GM21515 (cell line): ENCODE data around the gene TMEM161A.
A peak's percentile ranks its signal among the peaks of the same experiment; 100 is the strongest.
"Not testable (repeated sequence)": the region's sequence is repeated elsewhere in the genome, so short reads cannot be mapped to it uniquely, and the experiment has no call there.

Experiments
- ATAC-seq: cut with Tn5 transposase; IDR thresholded peaks from one replicate; pipeline ENCODE4 v1.9.1; 2021; ENCODE audit not compliant: unreplicated experiment

Gene TMEM161A

DNA sequence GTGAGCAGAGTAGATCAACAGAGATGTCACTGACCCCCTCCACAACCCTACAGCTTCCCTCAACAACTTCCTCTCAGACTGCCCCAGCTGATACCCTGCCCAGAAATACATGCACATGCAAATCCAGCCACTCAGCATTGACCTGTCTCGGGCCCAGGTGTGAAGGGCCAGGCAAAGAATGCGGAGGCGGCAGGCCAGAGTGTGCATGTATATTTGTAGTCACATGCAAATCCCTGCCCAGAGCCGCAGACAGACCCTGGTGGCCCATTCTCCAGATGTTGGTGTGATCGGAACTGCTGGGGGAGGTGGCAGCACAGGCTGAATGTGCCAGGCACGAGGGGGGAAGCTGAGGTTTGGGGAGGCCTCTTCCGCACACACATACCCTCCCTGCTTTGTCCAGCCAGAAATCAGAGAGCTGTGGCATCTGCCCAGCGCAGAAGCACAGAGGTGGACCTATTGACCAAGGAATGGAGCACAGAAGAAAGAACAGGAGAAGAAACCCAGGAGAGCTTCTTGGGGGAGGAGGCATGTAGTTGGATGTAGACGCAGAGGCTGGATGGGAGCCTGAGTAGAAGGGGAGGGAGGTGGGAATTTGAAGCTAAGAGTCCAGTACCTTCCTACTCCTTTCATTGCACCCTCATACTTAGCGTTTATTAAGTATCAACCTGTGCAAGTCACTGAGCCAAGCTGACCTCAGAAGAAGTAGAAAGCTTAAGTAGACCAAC lies 17.4 kb upstream of the TMEM161A start:
- peak; percentile 68 for ATAC-seq

DNA sequence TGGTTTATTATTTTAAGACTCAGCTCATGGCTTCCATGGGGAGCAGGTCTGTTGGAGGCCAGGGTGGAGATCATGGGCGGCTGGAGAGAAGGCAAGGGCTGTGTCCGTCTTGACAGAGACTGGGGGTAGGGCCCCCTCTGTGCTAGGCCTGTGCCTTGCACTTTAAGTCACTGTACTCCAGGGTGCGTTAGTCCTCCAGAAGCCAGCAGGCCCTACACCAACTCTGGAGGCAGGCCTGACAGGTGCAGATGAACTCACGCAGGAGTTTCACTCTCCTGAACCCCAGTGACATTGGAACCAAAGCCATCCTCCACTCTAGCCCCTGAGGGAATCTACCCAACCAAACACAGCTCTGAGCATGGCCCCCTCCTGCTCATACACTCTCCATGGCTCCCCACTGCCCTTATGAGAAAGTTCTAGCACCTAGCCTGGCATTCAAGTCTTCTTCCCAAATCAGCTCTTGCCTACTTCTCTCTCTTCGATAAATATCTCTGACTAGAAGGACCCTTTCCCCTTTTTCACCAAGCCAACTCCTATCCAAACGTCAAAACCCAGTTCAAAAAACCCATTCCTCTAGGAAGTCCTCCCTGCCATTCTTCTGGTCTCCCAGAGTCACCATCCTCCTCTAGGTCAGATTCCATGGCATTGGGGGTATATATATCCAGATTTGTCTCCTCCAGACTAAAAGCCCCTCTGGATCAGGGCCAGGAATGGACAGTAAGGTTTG lies 16.7 kb upstream of the TMEM161A start:
- ATAC-seq, result no peak

DNA sequence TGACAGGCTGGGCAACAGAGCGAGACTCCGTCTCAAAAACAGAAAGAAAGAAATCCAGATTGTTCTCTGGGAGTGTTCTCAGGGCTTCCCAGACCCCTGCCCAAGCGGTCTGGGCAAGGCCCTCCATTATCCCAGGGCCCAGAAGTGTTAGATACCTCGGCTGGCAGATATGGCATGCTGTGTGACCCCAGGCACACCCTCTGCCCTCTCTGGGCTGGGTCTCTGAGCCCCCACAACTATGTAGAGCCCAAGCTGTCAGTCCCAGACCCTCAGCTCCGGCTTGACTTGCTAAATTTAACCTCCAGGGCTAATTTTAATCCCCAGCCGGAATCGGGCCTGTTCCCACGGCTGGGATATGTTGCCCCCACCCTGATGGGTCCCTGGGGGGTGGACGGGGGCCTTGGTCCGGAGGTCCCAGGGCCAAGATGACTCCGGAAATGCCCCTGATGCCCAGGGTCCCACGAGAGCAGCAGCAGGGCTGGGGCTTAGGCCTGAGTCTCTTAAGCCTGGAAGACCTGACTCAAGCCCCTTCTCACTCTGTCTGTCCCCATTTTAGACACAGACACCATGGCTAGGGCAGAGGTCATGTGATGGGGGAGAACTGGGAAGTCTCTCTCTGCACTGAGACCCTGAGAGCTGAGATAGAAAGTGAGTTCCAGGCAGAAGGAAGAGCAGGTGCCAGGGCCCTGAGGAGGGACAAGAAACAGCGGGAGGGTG lies 14.5 kb upstream of the TMEM161A start:
- ATAC-seq, result no peak

DNA sequence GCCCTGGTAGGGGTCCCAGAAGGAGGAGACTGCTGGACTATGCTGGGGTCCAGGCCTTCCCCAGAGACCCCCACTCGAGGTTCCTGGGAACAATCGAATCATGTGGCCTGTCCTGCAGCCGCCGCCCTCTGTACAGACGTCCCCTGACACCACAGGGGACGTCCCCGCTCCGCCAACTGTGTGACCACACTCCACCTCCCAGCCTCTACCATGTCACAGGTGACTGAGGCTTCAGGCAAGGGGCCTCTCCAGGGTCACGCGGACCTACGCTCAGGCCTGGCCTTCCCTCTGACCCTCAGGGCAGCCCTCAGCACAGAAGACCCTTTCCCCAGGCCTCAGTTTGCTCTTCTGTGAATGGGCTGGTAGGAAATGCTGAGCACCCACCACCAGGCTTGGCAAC lies 13.1 kb upstream of the TMEM161A start:
- no peak for ATAC-seq

DNA sequence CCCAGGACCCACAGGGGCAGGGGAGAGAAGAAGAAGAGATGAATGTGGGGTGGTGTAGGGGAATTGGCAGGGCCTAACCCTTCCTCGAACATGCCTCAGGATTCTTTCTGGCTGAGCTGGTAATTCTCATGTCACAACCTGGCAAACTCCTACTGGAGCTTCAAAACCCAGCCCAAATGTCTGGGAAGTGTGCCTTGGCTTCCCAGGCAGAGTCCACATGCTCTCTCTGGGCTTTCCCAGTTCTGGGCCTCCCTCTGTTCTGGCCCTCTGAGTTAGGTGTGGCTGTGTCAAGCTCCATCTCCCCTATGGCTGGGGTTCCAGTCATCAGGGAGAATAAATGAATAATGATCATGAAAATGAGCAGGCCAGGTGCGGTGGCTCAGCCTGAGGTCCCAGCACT lies 11.2 kb upstream of the TMEM161A start:
- no peak for ATAC-seq

DNA sequence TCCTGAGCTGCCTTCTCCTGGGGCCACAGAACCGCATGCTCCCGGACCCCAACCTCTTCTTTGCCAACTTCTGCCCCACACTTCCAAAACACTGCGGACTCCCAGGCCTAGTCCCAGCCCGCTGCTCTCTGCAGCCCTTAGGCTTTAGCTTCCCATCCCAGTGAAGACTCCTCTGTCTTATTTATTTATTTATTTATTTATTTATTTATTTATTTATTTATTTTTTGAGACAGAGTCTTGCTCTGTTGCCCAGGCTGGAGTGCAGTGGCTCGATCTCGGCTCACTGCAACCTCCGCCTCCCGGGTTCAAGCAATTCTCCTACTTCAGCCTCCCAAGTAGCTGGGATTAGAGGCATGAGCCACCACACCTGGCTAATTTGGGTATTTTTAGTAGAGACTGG lies 10.2 kb upstream of the TMEM161A start:
- not testable (repeated sequence) for ATAC-seq

DNA sequence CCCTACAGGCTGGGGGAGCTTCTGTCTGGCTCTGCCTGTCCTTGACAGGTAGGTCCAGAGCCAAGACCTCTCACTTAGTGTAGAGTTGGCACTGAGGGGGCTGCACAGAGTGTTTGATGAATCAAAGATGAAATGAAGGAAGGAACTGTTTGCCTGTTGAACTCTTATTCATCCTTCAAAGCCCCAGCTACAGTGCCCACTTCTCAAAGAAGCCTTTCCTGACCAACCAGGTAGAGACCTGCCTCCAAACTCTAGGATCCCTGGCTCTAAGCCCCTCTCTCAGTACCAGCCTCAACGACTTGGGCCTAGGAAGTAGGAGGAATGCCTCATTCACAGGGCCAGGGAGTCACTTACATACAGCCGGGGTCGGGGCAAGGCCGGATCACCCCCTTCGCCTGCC lies 9.1 kb upstream of the TMEM161A start:
- ATAC-seq, result no peak

DNA sequence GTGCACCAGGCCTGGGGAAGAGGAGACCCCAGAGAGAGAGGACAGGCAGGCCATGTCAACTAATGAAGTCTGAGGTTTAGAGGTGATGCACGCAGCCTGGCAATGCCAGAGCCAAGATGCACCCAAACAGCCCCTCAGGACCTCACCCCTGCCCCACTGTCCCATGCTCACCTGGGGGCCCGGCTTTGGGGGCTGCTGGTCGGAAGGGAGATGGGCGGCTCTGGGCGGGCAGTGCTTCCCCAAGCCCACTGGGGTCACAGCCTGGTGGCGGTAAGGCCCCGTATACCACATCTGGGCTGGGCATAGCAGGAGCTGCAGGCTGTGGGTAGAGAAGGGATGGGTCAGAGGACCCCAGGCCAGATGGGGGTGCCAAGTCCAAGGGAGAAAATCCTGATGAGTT lies 8.6 kb upstream of the TMEM161A start:
- no peak for ATAC-seq

DNA sequence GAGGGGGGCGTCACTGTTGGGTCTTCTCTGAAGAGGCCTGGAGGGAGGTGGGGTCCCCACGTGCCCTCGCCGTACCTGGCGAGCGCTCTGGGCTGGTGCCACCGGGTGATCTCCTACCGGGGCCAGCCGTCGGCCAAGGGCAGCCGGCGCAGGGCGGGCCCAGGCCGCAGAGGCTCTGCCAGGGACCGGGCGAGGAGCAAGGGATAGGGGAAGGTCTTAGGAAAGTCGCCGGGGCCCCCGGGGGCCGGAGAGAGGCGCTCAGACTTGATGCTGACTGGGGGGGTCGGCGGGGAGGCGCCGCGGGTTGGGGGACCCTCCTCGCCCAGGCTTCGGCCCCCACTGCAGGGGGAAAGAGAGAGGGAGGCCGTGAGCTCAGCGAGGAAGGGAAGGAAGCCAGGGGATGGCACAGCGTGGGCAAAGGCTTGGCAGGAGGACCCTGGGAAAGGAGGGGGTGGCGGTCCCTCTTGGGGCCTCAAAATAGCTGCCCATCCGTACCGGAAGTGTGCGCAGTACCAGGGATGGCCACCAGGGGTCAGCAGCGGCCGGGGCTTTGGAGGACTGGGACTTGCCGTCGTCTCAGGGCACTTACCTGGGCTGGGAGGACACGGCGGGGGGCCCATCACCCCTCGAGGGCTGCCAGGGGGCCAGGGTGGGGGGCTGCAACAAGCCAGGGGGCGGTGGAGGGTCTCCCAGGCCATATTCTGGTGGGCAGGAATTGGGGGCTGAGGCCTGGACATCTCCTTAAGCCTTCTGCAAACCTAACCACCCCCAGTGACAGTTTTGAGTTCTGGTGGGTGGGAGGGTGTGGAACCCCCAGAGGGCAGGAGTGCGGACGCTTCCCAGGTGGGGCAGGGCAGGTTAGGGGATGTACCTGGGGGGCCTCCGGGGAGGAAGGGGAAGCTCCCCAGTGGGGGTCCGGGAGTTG lies 7.7 kb upstream of the TMEM161A start:
- ATAC-seq, result no peak

DNA sequence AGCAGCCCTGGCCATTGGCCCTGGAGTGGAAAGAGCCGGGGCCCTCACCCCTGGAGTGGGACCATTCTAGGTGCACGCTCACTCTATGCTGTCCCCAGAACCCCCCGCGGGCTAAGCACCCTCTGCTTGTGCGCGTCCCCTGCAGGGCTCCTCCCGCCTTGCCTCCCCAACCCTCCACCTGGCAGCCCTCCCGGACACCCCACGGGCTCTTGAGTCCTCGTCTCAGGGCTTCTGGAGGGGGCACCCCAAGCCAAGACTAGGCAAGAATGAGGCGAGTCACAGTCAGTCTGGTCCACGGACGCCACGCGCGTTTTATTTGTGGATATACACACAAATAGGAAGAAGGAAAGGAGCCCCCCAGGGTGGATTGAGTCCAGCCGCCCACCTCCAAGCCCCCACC lies 7.0 kb upstream of the TMEM161A start:
- no peak for ATAC-seq

DNA sequence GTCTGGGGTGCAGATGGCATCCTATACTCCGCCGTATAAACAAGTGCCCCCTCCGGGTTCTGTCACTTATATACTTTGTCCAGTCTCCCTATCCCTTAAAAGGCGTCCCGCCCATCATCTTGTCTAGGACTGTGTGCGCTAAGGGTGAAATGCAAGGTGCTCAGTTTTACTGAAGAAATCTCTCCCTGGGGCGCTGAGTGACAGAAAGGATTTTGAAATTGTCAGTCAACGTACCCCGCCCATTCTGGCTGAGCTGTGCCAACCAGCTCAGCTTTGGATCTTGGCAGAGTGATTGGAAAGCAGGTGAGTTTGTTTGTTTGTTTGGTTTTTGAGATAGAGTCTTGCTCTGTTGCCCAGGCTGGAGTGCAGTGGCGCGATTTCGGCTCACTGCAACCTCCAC lies 4.1 kb upstream of the TMEM161A start:
- no peak for ATAC-seq

DNA sequence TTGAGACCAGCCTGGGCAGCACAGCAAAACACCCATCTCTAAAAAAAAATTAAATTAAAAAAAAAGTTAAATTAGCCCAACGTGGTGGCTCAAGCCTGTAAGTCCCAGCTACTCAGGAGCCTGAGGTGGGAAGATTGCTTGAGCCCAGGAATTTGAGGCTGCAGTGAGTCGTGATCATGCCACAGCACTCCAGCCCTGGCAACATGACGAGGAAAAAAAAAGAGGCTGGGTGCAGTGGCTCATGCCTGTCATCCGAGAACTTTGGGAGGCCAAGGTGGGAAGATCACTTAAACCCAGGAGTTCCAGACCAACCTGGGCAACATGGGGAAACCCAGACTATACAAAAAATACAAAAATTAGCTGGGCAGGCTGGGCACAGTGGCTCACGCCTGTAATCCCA lies 2.2 kb upstream of the TMEM161A start:
- ATAC-seq, result no peak

DNA sequence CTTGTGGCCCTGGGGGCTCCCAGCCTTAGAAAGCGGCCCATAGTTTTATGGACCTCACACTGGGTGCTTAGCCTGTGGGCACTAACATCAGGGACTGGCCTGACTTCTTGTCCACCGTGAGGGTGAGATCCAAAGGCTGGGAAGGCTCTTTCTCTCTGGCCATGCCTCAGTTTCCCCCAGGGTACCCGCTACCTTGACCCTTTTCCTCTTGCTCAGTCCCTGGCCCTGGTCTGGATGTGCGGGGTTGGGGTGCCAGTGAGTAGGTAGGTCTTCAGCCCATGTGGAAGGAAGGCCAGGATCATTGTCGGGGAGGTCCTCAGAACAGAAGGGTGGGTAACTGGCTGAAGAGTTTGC lies 1.6 kb upstream of the TMEM161A start:
- no peak for ATAC-seq

DNA sequence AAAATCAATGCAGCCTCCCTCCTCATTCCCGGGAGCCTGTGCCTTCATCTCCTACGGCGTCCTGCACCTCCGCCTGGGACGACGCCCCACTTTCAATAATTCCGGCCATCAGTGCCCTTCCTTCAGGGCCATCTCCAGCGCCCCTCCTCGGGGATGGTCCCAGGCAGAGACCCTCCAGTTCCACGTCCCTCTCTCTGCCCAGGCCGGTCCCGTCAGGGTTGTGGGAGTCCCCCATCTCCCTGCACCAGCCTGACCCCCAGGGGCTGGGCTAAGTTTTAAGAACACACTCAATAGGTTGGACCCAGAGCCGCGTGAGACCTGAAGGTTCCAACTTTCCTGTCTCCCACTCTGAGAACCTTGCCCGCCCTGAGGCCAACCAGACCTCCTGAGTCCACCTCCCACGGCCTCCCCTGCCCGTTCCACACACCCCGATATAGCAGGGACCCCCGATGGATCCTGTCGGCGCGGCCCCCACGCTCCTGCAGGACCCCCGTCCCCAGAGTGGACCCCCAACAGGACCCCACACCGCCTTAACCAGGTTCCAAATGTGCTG lies 646 bp downstream of the TMEM161A start:
- no peak for ATAC-seq

DNA sequence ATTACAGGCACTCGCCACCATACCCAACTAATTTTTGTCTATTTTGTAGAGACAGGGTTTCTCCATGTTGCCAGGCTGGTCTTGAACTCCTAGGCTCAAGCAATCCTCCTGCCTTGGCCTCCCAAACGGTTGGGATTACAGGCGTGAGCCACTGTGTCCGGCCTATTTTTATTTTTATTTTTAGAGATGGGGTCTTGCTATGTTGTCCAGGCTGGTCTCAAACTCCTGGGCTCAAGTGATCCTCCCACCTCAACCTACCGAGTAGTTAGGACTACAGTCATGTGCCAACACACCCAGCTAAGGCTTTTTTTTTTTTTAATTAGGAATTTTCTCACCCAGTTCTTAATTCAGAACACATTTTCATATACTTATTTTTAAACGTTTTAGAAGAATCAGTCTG lies 2.6 kb downstream of the TMEM161A start:
- not testable (repeated sequence) for ATAC-seq

DNA sequence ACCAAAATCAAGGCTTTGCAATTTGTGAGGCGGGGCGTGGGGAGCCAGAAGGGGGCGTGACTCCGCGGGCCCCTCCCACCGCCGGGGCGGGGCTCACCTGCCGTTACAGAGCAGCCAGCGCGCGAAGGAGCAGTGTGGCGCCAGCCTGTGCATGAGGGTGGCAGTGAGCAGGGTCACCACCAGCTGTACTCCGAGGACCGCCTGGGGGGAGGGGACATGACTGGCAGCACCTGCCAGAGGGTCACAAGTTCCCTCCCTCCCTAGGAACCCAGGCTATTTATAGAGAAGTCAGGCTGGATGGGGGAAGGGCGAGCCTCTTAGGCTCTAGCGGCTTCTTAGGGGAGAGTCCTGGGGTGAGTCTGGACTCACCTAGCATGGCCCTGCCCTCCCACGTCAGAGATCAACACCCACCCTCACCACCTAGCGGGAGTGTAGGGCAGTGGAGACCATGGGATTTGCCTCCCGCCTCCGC lies 3.6 kb downstream of the TMEM161A start:
- no peak for ATAC-seq

DNA sequence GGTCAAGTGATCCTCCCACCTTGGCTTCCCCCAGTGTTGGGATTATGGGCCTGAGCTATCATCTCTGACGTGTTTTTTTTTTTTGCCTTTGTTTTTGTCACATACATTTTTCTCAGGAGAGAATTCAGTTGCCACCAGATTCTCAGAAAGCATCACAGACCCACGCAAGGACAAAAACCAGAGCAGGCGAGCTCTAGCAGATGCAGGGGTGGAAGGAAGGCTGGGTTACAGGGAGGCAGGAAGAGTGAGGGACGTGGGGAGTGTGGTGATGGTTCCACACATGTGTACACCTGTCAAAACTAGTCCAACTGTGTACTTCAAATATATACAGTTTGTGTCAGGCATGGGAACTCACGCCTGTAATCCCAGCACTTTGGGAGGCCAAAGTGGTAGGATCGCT lies 4.3 kb downstream of the TMEM161A start:
- ATAC-seq, result no peak

DNA sequence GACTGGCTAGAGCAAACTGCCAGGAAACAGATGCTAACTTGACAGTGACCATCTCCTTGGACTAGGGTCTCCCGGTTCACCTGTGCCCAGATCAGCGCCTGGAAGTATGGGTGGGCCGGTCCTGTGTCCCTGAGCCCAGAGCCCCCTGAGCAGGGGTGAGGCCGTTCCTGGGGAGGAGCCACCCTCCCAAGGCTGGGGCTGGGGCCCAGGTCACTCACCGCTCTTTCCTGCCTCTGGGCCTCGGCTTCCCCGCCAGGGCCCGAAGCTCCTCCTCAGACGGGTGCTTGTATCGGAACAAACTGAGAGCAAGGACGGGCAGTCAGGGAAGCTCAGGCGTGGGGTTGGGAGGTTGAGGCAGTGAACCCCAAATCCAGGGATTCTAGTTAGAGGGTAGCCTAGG lies 5.4 kb downstream of the TMEM161A start:
- no peak for ATAC-seq

DNA sequence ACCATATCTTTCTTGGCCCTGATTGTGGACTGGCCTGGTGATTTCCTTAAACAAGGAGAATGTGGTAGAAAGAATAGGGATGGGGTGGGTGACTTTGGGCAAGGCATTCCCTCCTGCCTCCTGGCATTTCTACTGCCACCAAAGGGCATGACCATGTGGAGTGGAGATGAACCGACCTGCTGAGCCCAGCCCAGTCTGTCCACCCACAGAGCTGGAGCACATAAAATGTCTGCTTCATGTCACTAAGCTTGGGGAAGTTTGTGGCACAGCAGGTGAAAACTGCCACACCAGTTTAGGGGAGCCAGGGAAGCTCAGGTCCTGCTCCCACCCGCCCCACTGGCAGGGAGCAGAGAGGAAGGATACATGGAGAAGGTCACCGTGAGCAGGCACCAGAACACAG lies 6.3 kb downstream of the TMEM161A start:
- no peak for ATAC-seq

DNA sequence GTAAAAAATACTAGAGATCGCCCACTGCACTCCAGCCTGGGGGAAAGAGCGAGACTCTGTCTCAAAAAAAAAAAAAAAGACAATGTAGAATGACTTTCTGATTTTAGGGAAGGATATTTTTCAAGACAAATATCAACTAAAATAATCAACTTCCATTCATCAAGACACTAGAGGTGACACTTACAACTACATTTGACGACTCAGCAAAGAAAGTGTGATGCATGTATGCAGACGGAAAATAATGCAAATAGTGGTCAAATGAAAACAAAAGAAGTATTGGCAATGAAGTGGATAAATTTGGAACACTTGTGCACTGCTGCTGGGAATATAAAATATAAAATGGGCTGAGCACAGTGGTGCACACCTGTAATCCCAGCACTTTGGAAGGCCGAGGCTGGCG lies 12.2 kb downstream of the TMEM161A start:
- no peak for ATAC-seq

DNA sequence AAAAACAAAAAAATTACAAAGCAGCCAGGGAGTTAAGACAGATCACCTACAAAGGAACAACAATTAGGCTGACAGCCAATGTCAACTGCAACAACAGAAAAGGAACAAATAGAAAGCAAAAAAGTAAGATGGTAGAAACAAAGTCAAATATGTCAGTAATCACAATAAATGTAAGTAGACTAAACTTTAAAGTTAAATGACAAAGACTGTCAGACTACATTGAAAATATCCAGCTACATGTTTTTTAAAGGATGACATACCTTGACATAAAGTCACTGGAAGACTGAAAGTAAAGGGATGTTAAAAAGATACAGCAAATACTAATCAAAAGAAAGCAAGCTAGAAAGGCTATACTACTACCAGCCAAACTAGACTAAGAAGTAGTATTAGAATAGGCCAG lies 14.9 kb downstream of the TMEM161A start:
- ATAC-seq, result no peak
